Right atrium auricular region (tissue), 2 donors: ENCODE data around the gene ERICH6B. TPM values are rescaled to one million over a fixed set of nuclear protein-coding genes. Genes with fewer than 3 reads are reported as not detected.

Experiments
- DNase-seq: peaks from one replicate; pipeline ENCODE4 v3.0.0-alpha.2; 2019; ENCODE audit warnings: low spot score
- H3K27ac ChIP-seq, 2 donors: fragments of 200-600 bp; sonication (generic); 1 replicate in 1 of 2; 2 replicates in 1 of 2; pipeline ENCODE4 v1.5.1; 2016 to 2019
- H3K27me3 ChIP-seq, 2 donors: fragments of 200-600 bp; sonication (generic); one replicate each; pipeline versions ENCODE4 v1.5.1 to v1.6.0; 2017 to 2019
- H3K36me3 ChIP-seq: fragments of 200-600 bp; sonication (generic); one replicate; pipeline ENCODE4 v1.5.1; 2016
- H3K4me1 ChIP-seq, 2 donors: fragments of 200-600 bp; sonication (generic); one replicate each; pipeline versions ENCODE4 v1.5.1 to v1.6.0; 2017 to 2019
- H3K4me3 ChIP-seq, 2 donors: fragments of 200-600 bp; sonication (generic); 1 replicate in 1 of 2; 2 replicates in 1 of 2; pipeline ENCODE4 v1.5.1; 2017 to 2019; ENCODE audit warnings: mild to moderate bottlenecking in 1 of 2, moderate library complexity in 1 of 2
- H3K9me3 ChIP-seq, 2 donors: fragments of 200-600 bp; sonication (generic); one replicate each; pipeline ENCODE4 v1.5.1; 2019
- total RNA-seq, 2 donors: library from RNA; depleted of rRNA; stranded (reverse); fragments of >200 nt; gene quantifications; one replicate each; pipeline ENCODE4 v1.1.0, GENCODE V29; 2016
- TF ChIP-seq, protein P1 (sequence below), 2 donors: fragments of 200-600 bp; sonication (generic); IDR thresholded peaks; one replicate each; pipeline ENCODE4 v1.5.1; 2019; ENCODE audit warnings: antibody characterized with exemption in 2 of 2

Gene ERICH6B
- total RNA-seq, 2 donors from 2014 or later: not detected

DNA sequence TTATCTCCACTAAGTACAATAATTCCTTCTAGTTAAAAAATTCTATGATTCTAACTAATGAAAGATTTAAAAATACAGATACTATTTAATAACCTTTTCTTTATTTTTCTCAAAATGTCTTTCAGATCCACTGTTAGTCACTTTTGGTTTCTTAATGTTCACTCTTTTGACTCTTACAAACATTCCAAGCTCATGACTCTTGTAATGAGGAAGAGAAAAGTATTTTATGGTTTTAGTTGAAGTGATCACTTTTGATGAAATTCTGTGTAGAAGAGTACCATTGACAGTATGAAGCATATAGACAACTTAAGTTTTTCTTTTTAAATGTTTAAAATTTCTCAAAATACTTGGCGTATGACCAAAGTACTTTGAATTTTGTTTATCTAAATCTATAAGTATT is 123.0 kb downstream of the ERICH6B start:
- Histone ChIP-seq H3K27me3 (no peaks in the 10 kb centered on the region), H3K9me3 (no peaks in the 10 kb centered on the region), H3K4me3 (no peak overlapping the region), H3K36me3 (peaks cover 67% of the 10 kb centered on the region), H3K4me1 (no peaks in the 10 kb centered on the region), H3K27ac (no peak overlapping the region)
- DNase-seq: no peak
- TF ChIP-seq, protein P1, sequence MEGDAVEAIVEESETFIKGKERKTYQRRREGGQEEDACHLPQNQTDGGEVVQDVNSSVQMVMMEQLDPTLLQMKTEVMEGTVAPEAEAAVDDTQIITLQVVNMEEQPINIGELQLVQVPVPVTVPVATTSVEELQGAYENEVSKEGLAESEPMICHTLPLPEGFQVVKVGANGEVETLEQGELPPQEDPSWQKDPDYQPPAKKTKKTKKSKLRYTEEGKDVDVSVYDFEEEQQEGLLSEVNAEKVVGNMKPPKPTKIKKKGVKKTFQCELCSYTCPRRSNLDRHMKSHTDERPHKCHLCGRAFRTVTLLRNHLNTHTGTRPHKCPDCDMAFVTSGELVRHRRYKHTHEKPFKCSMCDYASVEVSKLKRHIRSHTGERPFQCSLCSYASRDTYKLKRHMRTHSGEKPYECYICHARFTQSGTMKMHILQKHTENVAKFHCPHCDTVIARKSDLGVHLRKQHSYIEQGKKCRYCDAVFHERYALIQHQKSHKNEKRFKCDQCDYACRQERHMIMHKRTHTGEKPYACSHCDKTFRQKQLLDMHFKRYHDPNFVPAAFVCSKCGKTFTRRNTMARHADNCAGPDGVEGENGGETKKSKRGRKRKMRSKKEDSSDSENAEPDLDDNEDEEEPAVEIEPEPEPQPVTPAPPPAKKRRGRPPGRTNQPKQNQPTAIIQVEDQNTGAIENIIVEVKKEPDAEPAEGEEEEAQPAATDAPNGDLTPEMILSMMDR (IDR thresholded peaks at IDR 0.05): no peak

Other genes with a start within 250 kb of the ERICH6B start
- 10 to 100 TPM; 32.6 to 38.4 TPM for gene SLC25A30, start 197.4 kb downstream of the ERICH6B start, total RNA-seq
- 10 to 100 TPM; 15.7 to 20.3 TPM for gene COG3, start 150.8 kb downstream of the ERICH6B start, total RNA-seq
- gene CBY2, start 86.6 kb upstream of the ERICH6B start, total RNA-seq: not detected
- gene SIAH3, start 236.0 kb upstream of the ERICH6B start, total RNA-seq: not detected